GM18505 (cell line): ENCODE results near the gene SSB.
"Not testable (repeated sequence)": the region's sequence is repeated elsewhere in the genome, so short reads cannot be mapped to it uniquely, and the experiment has no call there.

Experiments used
- ATAC-seq: cut with Tn5 transposase; IDR thresholded peaks from one replicate; pipeline ENCODE4 v1.9.1; 2021; ENCODE audit not compliant: unreplicated experiment
- POLR2A ChIP-seq: IDR thresholded peaks from 4 replicates; pipeline ENCODE4 v1.6.1; 2011; ENCODE audit warnings: borderline replicate concordance; ENCODE audit not compliant: insufficient read depth, insufficient read length; ENCODE audit errors: extremely low read depth

SSB gene

DNA sequence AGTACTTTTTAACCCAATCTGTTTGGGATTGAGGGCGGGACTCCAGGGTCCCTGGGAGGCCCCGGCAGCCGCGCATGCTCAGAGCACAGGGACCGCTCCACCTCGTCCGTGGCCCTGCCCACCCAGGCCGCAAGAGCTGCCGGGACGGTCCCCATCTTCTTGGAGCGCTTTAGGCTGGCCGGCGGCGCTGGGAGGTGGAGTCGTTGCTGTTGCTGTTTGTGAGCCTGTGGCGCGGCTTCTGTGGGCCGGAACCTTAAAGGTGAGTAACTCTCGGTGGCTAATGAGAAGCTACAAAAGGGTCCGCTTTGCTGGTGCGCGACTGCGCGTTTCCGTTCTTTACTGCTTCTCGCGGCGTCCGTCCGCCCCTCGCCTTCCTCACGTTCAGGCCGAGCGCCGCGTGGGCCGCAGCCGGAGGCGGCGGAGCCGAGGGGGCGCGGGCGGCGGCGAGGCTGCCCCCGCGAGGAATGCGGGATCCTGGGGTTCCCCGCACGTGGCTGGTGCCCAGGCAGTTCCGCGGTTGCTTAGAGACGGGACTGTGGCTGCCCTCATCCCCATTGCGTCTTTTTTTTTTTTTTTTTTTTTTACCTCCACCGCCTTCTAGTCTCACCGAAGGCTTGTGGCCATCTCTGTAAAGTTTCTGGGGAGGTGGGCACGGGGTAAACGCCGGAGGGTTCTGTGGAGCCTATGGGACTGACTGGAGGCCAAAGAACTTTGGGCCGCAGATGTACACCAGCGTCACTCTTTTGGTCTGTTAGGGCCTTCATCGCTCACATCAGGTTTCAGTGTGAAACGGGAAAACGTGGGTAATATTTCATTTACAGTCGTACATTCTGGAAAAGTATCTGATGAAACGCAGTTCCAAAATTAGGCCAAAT lies at the start of gene SSB:
Gene SSB (plus strand): TSS at position 154 of the 875 bp plus-strand sequence. CDS start 2,090 bp downstream, outside the sequence.
- peak; percentile 89 for TF ChIP-seq POLR2A
- ATAC-seq = peak; percentile 96

DNA sequence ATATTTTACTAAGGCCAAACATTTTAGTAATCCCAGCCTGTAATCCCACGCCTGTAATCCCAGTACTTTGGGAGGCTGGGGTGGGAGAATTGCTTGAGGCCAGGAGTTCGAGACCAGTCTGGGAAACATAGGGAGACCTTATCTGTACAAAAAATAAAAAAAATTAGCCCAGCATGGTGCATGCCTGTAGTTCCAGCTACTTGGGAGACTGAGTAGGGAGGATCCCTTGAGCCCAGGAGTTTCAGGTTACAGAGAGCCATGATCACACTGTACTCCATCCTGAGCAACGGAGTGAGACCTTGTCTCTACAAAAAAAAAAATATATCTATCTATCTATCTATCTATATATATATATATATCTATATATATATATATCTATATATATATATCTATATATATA lies 45.9 kb upstream of the SSB start:
- no peak for ATAC-seq
- TF ChIP-seq POLR2A = no peak

DNA sequence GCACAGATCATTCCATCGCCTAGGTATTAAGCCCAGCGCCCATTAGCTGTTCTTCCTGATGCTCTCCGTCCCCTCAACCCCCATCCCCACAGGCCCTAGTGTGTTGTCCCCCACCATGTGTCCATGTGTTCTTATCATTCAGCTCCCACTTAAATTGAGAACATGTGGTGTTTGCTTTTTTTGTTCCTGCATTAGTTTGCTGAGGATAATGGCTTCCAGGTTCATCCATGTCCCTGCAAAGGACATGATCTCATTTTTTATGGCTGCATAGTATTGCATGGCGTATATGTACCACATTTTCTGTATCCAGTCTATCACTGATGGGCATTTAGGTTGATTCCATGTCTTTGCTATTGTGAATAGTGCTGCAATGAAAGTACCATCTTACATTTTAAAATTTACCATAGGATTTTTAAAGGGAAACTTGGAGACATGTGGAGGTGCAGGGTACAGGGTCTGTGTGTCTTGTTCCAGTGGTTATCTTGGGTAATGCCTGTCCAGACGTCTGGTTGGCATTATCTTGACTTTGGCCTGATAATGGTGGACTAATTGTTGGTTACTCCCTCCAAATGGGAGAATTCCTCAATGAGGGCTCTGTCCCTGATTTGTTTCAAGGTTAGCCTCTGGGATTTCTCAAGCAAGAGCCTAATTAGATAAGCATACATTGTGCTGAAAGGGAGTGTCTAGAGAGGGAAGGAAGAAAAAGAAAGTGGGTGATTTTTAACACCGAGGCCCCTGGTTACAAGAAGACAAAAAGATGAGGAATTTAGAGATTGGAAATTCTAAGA lies 43.4 kb upstream of the SSB start:
- no peak for ATAC-seq
- TF ChIP-seq POLR2A = no peak

DNA sequence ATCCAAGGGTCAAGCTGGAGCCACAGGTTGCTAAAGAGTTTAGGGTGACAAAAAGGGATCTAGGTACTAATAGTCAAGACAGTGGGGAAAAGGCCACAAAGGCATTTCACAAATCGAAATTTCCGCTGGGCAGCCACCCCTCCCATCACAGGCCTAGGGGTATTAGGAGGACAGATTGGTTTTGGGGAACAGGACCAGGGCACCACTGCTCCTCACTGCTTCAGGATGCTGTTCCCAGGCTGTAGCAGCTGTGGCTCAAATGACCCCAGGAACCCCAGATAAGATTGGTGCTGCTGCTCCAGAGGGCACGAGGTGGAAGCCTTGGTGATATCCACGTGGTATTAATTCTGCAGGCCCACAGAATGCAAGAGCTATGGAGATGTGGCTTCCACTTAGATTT lies 42.3 kb upstream of the SSB start:
- ATAC-seq = no peak
- TF ChIP-seq POLR2A = no peak

DNA sequence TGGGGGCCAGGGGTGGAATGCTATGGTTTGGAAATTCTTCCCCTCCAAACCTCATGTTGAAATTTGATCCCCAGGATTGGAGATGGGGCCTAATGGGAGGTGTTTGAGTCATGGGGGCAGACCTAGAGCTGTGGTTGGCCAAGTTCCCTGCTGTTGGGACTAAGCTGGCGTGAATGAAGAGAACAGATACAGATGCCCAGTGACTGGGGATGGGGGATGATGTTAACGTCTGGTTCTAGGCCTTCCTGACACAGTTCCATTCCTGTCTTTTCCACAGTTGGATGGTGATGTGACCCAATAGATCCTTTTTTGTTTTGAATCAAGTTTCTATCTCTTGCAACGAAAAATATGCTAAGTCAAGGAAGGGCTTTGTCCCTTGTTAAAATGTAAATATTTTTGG lies 41.3 kb upstream of the SSB start:
- no peak for TF ChIP-seq POLR2A
- ATAC-seq = no peak

DNA sequence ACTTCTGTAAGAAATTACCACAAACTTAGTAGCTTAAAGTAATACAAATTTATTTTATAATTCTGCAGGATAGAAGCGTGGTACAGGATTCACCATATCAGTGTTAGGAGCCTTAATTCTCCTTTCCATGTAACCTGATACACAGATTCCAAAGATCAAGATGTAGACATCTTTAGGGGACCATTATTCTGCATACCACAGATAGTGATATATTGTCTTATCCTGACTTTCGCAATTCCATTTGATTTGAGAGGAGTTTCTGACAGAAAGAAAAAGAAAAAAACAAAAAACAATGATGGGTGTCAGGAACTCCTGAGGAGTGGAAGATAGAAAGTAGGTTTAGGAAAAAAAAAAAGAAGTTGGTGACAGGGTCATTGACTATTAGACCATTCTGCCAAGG lies 40.9 kb upstream of the SSB start:
- no peak for ATAC-seq
- no peak for TF ChIP-seq POLR2A

DNA sequence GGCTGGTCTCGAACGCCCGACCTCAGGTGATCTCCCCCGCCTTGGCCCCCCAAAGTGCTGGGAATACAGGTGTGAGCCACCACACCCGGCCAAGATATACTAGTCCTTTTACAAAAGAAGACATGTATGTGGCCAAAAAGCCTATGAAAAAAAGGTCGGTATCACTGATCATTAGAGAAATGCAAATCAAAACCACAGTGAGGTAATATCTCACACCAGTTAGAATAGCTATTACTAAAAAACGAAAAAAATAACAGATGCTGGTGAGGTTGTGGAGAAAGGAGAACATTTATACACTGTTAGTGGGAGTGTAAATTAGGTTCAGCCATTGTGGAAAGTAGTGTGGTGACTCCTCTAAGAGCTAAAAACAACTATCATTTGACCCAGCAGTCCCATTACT lies 38.7 kb upstream of the SSB start:
- ATAC-seq = no peak
- TF ChIP-seq POLR2A = no peak

DNA sequence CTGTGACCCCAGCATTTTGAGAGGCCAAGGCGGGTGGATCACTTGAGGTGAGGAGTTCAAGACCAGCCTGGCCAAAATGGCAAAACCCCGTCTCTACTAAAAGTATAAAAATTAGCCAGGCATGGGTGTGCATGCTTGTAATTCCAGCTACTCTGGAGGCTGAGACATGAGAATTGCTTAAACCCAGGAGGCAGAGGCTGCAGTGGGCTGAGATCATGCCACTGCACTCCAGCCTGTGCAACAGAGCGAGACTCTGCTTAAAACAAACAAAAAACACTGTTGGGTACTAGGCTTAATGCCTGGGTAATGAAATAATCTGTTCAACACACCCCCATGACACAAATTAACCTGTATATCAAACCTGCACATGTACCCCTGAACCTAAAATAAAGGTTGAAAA lies 37.9 kb upstream of the SSB start:
- ATAC-seq = not testable (repeated sequence)

DNA sequence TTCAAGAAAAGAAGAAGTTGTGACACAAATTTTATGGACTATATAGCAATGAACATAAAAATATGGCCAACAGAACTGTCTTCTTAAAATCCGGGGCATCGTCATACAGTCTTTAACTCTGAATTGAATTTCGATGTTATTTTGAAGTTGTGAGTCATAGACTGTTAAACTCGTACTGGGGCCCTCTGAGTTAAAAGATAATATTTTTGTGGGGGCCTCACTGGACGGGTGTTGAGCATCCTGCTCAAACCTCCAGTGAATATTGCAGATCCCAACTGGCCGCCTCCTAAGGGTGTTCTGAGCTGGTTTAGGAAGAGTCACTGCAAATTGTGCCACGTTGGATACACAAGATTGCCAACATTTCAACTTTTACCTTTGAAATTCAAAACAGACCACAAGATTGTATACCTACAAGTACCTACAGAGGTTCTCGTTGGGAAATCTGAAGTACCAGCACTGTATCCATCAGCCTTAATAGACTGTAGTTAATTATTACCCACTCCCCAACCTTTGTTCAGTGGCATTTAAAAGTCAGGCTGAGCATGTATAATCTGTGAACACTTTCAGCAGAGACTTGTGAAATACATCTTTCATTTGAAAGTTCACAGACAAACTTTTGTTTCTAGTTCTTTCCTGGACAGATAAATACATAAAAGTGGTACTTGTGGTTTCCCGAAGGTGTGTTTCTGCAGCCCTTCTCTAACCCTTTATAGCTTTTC lies 37.3 kb upstream of the SSB start:
- no peak for ATAC-seq
- TF ChIP-seq POLR2A = no peak

DNA sequence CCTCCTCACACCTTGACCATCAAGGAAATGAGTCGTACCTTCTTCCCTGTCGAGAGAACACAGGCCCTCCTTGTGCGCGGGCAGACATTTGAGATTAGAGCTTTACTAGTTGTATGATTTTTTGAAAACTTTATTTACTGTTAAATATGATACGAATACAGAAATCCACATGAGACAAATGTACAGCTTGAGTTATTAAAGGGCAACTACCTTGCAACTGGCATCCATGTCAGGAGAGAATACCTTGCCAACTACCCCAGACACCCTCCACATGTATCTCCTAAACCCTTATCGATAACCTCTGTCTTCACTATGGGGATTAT lies 36.7 kb upstream of the SSB start:
- no peak for TF ChIP-seq POLR2A
- ATAC-seq = no peak

DNA sequence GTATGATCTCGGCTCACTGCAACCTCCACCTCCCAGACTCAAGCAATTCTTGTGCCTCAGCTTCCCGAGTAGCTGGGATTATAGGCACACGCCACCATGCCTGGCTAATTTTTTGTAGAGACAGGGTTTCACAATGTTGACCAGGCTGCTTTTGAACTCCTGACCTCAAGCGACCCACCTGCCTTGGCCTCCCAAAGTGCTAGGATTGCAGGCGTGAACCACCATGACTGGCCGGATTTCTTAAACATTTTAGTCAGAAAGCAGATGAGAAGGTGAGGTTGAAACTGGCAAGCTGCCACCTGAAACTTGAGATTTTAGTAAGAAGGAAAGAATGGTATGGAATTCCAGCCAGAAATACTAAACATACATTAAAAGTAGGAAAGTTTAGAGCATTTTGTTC lies 33.1 kb upstream of the SSB start:
- ATAC-seq = no peak
- no peak for TF ChIP-seq POLR2A

DNA sequence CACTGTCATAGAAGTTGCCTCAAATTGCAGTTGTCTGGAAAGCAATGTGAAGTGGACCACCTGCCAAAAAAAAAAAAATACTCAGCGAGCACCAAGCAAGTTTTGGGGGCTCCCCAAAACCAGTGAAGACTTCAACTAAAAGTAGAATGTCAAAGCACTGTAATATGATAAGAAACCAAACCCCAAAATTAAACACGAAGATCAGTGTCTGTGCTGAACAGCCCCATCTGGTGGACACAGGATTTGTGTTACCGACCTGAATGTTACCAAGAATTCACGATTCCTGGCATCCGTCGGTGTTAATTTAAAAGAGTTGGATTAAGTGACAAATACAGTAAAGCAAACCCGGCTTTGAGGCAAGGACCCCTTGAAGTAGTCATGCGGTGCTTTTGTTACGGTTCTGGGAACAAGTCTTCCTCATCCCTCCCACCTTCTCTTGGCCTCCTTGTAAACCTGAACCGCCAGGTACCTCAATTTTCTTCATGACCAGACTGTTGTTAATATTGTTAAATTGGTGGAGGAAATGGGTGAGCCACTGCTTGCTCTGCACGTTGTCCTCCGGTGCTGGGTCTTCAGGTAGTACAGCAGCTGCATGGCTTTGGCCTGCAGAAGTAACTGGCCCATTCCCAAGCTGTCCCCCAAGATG lies 31.3 kb upstream of the SSB start:
- ATAC-seq = no peak
- TF ChIP-seq POLR2A = no peak

DNA sequence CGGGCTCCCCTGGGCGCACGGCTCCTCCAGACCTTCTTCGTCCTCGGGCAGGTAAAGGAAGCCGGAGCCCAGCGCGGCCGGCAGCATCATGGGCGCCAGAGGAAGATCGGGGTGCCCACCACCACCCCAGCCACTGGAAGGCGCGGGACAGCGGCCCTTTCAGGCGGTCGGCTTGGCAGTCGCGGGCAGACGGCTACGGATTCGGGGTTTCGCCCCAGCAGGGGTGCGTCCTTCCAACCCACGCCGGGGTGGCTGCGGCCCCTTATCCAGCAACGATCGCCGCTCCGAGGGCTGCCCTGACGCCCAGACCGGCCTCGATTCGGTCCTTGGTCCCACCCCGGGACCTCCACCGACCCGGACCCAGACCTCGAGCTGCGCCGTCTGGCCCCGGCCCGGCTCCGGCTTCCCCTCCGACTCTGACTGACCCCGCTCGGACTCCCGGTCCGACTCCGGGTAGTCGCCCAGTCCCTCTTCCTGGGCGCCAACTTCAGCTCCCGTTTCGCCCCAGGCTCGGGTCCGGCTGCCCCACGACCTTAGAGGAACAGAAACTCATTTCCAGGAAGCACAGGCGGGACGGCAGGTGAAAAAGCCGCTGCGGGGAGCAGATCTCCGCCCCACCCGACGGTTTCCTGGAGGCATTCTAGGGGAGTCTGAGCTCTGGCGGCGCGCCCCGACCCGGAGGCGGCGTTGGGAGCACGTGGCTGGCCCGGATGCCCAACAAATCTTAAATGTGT lies 30.2 kb upstream of the SSB start:
- ATAC-seq = no peak

DNA sequence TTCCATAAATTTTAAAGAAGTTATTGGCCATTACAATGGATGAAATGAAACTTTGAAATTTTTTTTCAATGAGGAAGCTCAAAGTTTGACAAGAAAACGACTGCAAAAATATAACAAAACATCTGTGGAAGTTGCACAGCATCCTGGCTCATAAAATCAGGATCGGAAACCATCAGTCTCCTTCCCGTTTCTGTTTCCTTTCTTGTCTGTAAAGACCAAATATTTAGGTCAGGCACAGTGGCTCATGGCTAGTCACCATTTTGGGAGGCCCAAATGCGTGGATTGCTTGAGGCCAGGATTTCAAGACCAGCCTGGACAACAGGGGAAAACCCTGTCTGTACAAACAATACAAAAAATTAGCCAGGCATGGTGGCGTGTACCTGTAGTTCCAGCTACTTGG lies 27.6 kb upstream of the SSB start:
- TF ChIP-seq POLR2A = no peak
- no peak for ATAC-seq

More for the DNA sequence above, 30.2 kb upstream of the SSB start:
- TF ChIP-seq POLR2A = no peak
